Activated naive CD8-positive, alpha-beta T cell treated with anti-CD3 and anti-CD28 coated beads, Interleukin-2, amount 10 ng/mL, durations not matched to agents 7 days and 5 days (primary cell): Measurements from ENCODE around the gene ACOT7. TPM values are rescaled to one million over a fixed set of nuclear protein-coding genes. Genes with fewer than 3 reads are reported as not detected.
A peak's percentile ranks its signal among the peaks of the same experiment; 100 is the strongest.
"Not testable (repeated sequence)": the region's sequence is repeated elsewhere in the genome, so short reads cannot be mapped to it uniquely, and the experiment has no call there.

Source experiments
- ATAC-seq: fragments of 150-1000 bp; cut with Tn5 transposase; one replicate; pipeline ENCODE4 v1.10.0; 2021; ENCODE audit warnings: low read depth, moderate library complexity
- POLR2A ChIA-PET: fragments of 350-600 bp; sonication (Branson Sonifier 250); formaldehyde crosslinking; loops from one replicate; lab custom pipeline; 2021; ENCODE audit warnings: antibody characterized with exemption; lab: Charles Lee
- DNase-seq: peaks from one replicate; pipeline ENCODE4 v3.0.0; 2021
- H3K27ac Mint-ChIP-seq: one replicate; pipeline ENCODE4 v1.8.0; 2022; ENCODE audit warnings: mild to moderate bottlenecking, mixed read lengths
- H3K27me3 Mint-ChIP-seq: one replicate; pipeline ENCODE4 v1.8.0; 2022; ENCODE audit warnings: mild to moderate bottlenecking, moderate library complexity, mixed read lengths
- H3K36me3 Mint-ChIP-seq: one replicate; pipeline ENCODE4 v1.8.0; 2021; ENCODE audit warnings: mild to moderate bottlenecking, mixed read lengths
- H3K4me1 Mint-ChIP-seq: one replicate; pipeline ENCODE4 v1.8.0; 2021; ENCODE audit warnings: mixed read lengths
- H3K4me3 Mint-ChIP-seq: one replicate; pipeline ENCODE4 v1.8.0; 2022; ENCODE audit warnings: mild to moderate bottlenecking, moderate library complexity, mixed read lengths
- H3K9me3 Mint-ChIP-seq: one replicate; pipeline ENCODE4 v1.8.0; 2021; ENCODE audit warnings: mixed read lengths
- total RNA-seq, 2 experiments: library from RNA; stranded (reverse); gene quantifications; one replicate each; pipeline ENCODE4 v1.2.3, GENCODE V29; 2021

Gene ACOT7, protein sequence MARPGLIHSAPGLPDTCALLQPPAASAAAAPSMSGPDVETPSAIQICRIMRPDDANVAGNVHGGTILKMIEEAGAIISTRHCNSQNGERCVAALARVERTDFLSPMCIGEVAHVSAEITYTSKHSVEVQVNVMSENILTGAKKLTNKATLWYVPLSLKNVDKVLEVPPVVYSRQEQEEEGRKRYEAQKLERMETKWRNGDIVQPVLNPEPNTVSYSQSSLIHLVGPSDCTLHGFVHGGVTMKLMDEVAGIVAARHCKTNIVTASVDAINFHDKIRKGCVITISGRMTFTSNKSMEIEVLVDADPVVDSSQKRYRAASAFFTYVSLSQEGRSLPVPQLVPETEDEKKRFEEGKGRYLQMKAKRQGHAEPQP
- total RNA-seq = 10 to 100 TPM; 43.9 to 52.8 TPM

DNA sequence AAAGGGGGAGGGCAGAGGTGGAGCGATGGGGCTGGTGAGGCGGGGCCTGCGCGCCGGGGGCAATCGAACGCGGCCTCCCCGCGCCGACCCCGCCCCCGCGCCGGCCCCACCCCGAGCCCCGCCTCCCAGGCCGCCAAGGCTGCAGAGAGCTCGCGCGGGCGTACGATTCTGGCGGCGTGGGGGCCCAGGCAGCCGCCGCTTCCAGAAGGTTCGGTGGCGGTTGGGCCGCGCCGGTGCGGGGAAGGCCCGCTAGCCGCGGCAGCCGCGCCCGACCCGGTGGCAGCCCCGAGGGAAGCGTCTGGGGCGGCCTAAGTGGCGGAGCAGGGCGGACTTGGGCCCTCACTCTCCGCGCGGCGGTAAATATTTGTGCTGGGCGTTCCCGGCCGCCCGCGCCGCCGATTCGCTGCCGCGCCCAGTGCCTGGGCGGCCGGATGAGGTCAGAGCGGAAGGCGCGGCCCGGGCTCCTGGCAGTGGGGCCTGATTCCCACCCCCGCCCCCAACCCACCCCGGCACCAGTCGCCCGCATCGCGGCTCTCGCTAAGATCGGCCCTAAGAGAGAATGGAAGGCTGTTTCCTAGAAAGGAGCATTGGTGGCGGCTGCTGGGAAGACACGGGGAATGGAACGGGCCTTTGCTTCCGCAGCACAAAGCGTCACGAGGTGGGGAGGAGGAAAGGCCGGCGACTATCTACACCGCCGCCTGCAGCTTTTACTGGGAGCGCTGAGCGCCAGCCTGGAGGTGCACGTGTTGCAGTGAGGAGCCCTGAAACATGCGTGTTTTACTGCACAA lies at the start of gene ACOT7:
Gene ACOT7, minus strand, starts transcription at position 368 of the 788 bp plus-strand sequence. CDS start 368 bp downstream, outside the sequence.
- peak; percentile 87 for ATAC-seq

DNA sequence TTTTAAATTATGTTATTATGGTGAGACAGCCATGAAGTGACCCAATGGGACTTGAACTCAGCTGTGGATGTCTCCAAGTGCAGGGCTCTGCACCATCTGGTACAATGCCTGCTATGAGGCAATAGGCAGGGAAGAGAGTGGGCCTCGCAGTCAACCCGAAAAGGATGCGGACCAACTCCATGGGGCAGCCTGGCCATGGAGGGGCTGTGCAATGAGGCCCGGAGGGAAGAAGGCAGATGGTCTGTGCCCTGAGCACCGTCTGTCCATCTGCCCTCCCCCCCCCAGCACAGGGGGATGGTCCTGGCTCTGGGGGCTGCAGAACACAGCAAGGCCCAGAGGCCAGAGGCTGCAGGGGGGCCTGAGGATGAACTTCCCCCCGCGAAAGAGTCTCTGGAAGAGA lies 48.0 kb upstream of the ACOT7 start:
- Mint-ChIP-seq H3K36me3 (no peaks in the 10 kb centered on the region), H3K4me1 (peaks cover 6% of the 10 kb centered on the region), H3K27ac (no peak overlapping the region), H3K27me3 (peaks cover 45% of the 10 kb centered on the region), H3K4me3 (no peak overlapping the region), H3K9me3 (no peaks in the 10 kb centered on the region)
- DNase-seq (no peak), ATAC-seq (no peak)
- POLR2A ChIA-PET = no interaction called here

More for the DNA sequence above, at the start of gene ACOT7:
- peak within 1 kb of the TSS; percentile 89 for H3K4me3 Mint-ChIP-seq
- DNase-seq = peak; percentile 94
- peaks cover 23% of the 10 kb centered on the region for H3K4me1 Mint-ChIP-seq
- no peaks in the 10 kb centered on the region for H3K9me3 Mint-ChIP-seq
- POLR2A ChIA-PET = interaction anchor here (0.7 to 4.8 kb wide), 12 partner anchors 9 to 349 kb away, joined by 3 to 60 read pairs (median 4); partner anchors contain the start of gene ICMT
- peak within 1 kb of the TSS; percentile 96 for H3K27ac Mint-ChIP-seq
- H3K36me3 Mint-ChIP-seq = peaks cover 1% of the 10 kb centered on the region
- H3K27me3 Mint-ChIP-seq = no peaks in the 10 kb centered on the region

DNA sequence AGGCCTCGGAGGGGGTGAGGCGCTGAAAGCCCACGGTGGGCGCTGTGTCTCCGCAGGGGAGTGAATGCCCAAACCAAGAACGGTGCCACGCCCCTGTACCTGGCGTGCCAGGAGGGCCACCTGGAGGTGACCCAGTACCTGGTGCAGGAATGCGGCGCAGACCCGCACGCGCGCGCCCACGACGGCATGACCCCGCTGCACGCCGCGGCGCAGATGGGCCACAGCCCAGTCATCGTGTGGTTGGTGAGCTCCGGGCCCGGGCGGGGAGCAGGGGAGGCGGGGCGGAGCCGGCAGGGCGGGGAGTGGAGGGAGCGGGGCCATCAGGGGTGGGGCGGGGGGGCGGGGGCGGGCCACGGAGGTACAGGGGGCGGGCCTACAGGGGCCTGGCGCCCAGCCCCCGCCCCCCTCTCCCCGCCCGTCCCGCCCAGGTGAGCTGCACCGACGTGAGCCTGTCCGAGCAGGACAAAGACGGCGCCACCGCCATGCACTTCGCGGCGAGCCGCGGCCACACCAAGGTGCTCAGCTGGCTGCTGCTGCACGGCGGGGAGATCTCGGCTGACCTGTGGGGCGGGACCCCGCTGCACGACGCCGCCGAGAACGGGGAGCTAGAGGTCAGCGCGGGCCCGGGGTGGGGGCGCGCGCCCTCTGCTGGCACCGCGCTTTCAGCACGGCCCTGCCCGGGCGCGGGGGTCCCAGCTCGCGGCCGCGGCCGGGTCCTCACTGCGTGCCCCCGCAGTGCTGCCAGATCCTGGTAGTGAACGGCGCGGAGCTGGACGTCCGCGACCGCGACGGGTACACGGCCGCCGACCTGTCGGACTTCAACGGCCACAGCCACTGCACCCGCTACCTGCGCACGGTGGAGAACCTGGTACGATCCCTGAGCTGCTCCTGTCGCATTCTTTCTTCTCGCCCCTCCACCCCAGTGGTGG lies 46.9 kb upstream of the ACOT7 start:
- Mint-ChIP-seq H3K36me3 (no peaks in the 10 kb centered on the region), H3K27ac (no peak overlapping the region), H3K27me3 (peaks cover 38% of the 10 kb centered on the region), H3K4me1 (peaks cover 6% of the 10 kb centered on the region), H3K4me3 (no peak overlapping the region), H3K9me3 (no peaks in the 10 kb centered on the region)
- POLR2A ChIA-PET = interaction anchor here (0.6 to 0.8 kb wide), 2 partner anchors 19 to 24 kb away, joined by 3 to 5 read pairs; no protein-coding TSS in a partner anchor
- ATAC-seq (peak; percentile 81), DNase-seq (peak; percentile 79)

DNA sequence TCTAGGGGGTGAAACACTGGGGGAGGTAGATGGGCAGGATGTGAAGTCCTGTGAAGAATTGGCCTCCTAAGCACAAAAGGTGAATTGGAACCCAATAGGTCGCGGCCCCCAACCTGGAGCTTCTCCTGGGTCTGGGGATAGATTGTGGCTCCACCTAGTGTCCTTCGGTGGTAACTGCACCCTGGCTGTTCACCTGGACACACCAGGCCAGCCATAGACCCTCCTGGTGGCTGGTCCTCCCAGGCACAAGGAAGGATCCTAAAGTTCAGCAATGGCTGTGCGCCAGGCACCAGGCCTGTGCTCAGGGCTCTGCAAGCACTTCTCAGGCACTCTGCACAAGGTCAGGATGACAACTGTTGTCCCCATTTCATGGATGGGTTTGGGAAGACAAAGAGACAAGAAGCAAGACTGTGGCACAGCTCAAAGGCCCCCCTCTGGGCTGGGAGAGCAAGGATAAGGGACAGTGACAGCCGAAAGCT lies 44.5 kb upstream of the ACOT7 start:
- POLR2A ChIA-PET = interaction anchor here (0.5 kb wide), 1 partner anchor 20 kb away, joined by 4 read pairs; no protein-coding TSS in a partner anchor
- Mint-ChIP-seq H3K27ac (no peak overlapping the region), H3K4me1 (peaks cover 3% of the 10 kb centered on the region), H3K36me3 (no peaks in the 10 kb centered on the region), H3K4me3 (no peak overlapping the region), H3K9me3 (no peaks in the 10 kb centered on the region), H3K27me3 (peaks cover 35% of the 10 kb centered on the region)
- DNase-seq (peak; percentile 74), ATAC-seq (peak; percentile 60)

DNA sequence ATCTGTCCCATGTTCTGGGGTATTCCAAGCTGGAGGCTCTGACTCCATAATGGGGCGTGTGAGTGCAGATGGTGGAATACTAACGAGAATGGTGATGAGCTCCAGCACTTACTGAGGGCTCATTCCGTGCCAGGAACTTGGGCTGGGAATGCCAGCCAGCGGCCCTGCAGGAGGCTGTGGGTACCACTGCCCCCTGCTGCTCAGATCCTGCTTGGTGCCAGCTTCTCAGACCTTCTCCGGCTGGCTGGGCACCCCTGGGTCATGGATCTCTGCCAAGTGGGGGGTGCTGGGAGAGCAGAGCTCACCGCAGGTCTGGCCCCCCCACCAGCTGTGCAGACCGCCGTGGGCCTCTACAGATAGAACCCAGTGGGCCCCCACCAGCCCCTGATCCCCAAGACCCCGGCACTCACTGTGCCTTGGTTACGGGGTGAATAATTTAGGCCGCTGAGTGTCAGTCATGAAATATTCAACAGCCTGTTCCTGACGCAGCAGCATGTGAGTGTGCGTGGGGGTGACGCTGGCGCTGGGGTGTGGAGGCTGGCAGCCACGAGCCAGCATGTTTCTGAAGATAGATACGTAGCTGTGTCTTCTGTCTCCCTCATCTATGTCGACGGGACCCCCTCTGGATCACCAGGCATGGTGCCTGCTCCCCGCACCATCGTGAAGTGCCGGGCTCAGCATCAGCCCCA lies 43.6 kb upstream of the ACOT7 start:
- H3K27me3 Mint-ChIP-seq = peaks cover 35% of the 10 kb centered on the region
- H3K9me3 Mint-ChIP-seq, DNase-seq: not testable (repeated sequence)

DNA sequence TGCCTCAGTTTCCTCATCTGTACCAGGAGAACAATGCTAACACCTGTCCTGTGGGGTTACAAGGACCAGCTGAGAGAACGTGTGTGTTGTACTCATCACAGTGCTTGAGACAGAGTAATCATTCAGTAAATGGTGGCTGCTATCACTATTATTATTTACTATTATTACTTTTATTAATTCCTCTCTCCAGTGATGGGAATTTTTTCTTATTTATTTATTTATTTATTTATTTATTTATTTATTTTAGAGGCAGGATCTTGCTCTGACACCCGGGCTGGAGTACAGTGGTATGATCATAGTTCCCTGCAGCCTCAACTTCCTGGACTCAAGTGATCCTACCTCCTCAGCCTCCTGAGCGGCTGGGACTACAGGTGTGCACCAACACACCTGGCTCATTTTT lies 42.7 kb upstream of the ACOT7 start:
- H3K27me3 Mint-ChIP-seq = peaks cover 28% of the 10 kb centered on the region
- H3K9me3 Mint-ChIP-seq, H3K4me3 Mint-ChIP-seq, H3K4me1 Mint-ChIP-seq, DNase-seq, H3K36me3 Mint-ChIP-seq, H3K27ac Mint-ChIP-seq, ATAC-seq, POLR2A ChIA-PET: not testable (repeated sequence)

More for the DNA sequence above, 43.6 kb upstream of the ACOT7 start:
- H3K36me3 Mint-ChIP-seq, H3K4me3 Mint-ChIP-seq, H3K4me1 Mint-ChIP-seq, H3K27ac Mint-ChIP-seq, ATAC-seq, POLR2A ChIA-PET: not testable (repeated sequence)

DNA sequence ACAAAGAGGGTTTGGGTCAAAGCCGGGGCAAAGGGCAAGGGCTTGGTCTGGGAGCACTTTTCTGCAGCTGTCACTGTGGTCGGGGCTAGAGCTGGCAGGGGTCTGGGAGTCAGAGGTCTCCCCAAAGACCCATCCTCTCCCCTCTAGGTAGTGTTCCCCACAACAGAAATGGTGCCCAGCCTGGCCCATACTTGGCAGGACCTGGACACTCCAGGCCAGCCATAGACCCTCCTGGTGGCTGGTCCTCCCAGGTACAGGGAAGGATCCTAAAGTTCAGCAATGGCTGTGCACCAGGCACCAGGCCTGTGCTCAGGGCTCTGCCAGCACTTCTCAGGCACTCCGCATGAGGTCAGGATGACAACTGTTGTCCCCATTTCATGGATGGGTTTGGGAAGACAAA lies 42.0 kb upstream of the ACOT7 start:
- peaks cover 26% of the 10 kb centered on the region for H3K27me3 Mint-ChIP-seq
- H3K36me3 Mint-ChIP-seq = no peaks in the 10 kb centered on the region
- no peak overlapping the region for H3K4me3 Mint-ChIP-seq
- POLR2A ChIA-PET = no interaction called here
- DNase-seq (no peak), ATAC-seq (no peak)
- no peak overlapping the region for H3K27ac Mint-ChIP-seq
- H3K4me1 Mint-ChIP-seq = no peaks in the 10 kb centered on the region
- no peaks in the 10 kb centered on the region for H3K9me3 Mint-ChIP-seq

DNA sequence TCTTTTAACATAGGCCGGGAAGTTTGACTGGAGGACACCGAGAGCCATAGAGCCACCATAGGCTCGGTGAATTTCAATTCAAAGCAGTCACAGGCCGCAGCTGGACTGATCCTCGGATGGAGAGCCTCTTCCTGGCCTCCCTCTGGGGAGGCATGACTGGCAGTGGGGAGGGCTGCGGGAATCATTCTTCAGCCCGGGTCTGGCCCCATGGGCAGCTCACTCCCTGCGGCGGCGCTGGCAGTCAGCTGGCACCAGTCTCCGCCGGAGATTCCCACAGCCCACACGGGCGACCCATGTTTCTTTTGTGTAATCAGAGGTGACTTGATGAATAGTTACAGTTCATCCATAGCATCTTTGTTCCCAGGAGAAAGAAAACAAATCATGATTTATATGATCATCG lies 41.6 kb upstream of the ACOT7 start:
- H3K36me3 Mint-ChIP-seq = no peaks in the 10 kb centered on the region
- H3K4me3 Mint-ChIP-seq = no peak overlapping the region
- H3K4me1 Mint-ChIP-seq = no peaks in the 10 kb centered on the region
- ATAC-seq = no peak
- no peaks in the 10 kb centered on the region for H3K9me3 Mint-ChIP-seq
- DNase-seq = no peak
- POLR2A ChIA-PET = no interaction called here
- peaks cover 30% of the 10 kb centered on the region for H3K27me3 Mint-ChIP-seq
- no peak overlapping the region for H3K27ac Mint-ChIP-seq

DNA sequence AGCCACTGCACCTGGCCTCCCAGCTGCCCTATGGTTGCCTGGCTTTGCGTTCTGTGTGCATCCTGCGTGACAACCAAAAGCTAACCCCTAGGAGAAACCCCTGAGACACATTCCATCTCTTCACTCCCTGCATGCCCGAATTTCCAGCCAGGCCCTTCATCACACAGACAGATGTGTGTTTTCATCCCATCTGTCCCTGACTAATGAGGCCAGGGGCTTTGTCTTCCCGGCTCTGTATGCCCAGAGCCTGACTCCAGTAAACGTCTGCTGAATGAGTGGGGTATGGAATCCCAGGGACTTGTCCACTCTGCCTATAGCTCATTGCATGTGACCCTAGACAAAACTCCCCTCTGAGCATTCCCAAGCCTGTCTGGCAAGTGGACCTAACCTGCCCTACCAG lies 40.6 kb upstream of the ACOT7 start:
- POLR2A ChIA-PET = no interaction called here
- no peak overlapping the region for H3K27ac Mint-ChIP-seq
- ATAC-seq = no peak
- no peaks in the 10 kb centered on the region for H3K4me1 Mint-ChIP-seq
- no peak for DNase-seq
- H3K27me3 Mint-ChIP-seq = peaks cover 24% of the 10 kb centered on the region
- H3K9me3 Mint-ChIP-seq = no peaks in the 10 kb centered on the region
- H3K36me3 Mint-ChIP-seq = no peaks in the 10 kb centered on the region
- H3K4me3 Mint-ChIP-seq = no peak overlapping the region

DNA sequence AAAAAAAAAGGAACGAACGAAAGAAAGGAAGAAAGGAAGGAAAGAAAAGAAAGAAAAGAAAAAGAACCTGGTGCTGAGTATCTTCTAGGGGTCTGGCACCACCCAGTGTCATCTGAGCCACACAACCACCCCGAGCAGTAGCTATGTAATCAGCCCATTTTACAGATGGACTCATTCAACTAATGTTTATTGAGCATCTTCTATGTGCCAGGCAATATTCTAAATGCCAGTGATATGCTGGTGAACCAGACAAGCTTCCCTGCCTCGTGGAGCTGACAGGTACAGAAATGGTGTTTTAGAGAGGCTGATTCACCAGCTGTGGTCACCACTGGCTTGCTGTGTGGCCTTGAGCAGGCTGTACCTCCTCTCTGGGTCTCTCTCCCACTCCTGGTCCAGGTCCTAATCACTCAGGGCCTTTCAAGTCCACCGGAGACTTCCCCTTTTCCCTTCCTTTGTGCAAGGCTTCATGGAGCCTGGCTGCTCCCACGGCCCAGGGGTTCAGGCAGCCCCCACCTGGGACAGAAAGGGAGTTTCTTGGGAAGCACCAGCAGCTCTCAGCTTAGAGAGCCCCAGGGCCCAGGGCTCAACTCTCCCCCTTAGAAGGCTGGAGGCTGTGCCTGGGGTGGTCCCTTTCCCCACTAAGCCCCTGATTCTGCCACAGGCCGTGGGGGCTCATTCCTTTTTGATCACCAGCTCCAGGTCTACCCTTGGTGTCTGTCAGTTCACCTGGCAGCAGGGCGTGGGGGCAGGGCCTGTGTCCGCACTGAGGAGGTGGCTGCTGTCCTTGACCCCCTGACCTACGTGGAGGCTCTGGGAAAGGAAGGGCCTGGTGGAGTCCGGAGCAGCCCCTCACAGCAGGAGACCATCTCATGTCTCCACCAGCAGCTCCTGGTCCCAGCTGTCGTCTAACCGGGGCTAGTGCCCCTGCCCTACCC lies 38.3 kb upstream of the ACOT7 start:
- not testable (repeated sequence) for H3K9me3 Mint-ChIP-seq, H3K4me3 Mint-ChIP-seq, H3K36me3 Mint-ChIP-seq, H3K4me1 Mint-ChIP-seq, ATAC-seq, H3K27ac Mint-ChIP-seq, DNase-seq
- H3K27me3 Mint-ChIP-seq = peaks cover 20% of the 10 kb centered on the region
- POLR2A ChIA-PET = interaction anchor here (0.7 kb wide), 1 partner anchor 40 kb away, joined by 3 read pairs; no protein-coding TSS in a partner anchor

DNA sequence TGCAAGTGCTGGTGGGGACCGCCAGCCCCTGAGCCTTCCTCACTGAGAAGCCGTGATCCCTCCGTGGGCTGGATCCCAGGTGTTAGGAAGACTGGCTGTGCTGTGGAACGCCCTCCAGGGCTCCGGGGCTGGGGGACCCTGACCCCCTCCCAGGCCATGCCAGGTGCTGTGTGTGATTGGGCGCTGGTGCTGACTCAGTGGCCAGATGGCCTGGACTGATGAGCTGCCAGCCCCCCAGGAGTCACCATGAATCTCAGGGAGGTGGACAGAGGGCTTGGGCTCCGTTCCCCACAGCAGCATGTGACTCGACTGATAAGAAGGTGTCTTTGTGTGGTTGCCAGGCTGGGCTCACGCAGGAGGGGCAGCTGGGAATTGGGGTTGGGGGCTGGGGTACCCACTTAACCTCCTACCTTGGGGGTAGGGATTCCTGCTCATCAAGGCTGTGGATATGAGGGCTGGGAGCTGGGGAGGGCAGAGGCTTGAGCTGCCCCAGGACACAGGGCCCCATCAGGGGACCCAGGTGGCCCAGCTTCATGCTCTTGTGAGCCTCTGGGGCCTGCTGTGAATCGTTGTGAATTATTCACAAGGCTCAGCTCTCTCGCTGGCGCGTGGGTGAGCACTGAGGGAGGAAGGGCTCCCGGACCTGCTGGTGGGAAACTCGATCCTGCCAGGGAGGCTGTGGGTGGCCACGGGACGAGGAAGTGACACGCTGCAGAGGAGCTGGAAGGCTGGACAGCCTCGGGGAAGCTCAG lies 36.3 kb upstream of the ACOT7 start:
- POLR2A ChIA-PET, H3K27ac Mint-ChIP-seq, DNase-seq, ATAC-seq, H3K4me3 Mint-ChIP-seq, H3K36me3 Mint-ChIP-seq, H3K4me1 Mint-ChIP-seq, H3K9me3 Mint-ChIP-seq: not testable (repeated sequence)
- peaks cover 27% of the 10 kb centered on the region for H3K27me3 Mint-ChIP-seq
